Measurements from ENCODE around the gene GPR156. TPM values are rescaled to one million over a fixed set of nuclear protein-coding genes. Genes with fewer than 3 reads are reported as not detected.

The GPR156 gene
- total and polyA plus RNA-seq, 10 of the 15 experiments (the other 5 are each of a cell fraction or from before 2014, with no cell fraction given): 0.08 to 0.15 (median 0.11) TPM; not detected in 6

GRCh38 chr3:120196812-120197211, 88.2 kb downstream of the GPR156 start:
- no TSS peak for BruUV-seq (replicated peaks)
- FAIRE-seq (no peak), DNase-seq (ENCODE audit: low read depth, low spot score) (no peak), ATAC-seq (no peak)
- Histone ChIP-seq H3K27me3 (replicated peaks in 1 of 2; ENCODE audit: control insufficient read depth in 2 of 2, insufficient read depth in 2 of 2, low read length in 1 of 2) (no peaks in the 10 kb centered on the region), H3K4me1 (ENCODE audit: control insufficient read depth, insufficient read depth, low read length) (no peaks in the 10 kb centered on the region), H2AFZ (ENCODE audit: control insufficient read depth, low read depth, low read length) (no peak overlapping the region), H3K9me3 (replicated peaks; ENCODE audit: control insufficient read depth, insufficient read depth, low read length) (no peaks in the 10 kb centered on the region), H3K36me3 (ENCODE audit: control insufficient read depth in 2 of 2, insufficient read depth in 2 of 2, low read length in 1 of 2) (no peaks in the 10 kb centered on the region), H3K9ac (ENCODE audit: control insufficient read depth, insufficient read depth, low read length) (no peak overlapping the region), H3K4me2 (ENCODE audit: control insufficient read depth, insufficient read depth) (no peak overlapping the region), H4K20me1 (ENCODE audit: control insufficient read depth, insufficient read depth) (no peaks in the 10 kb centered on the region), H3K4me3 (no peak overlapping the region), H3K79me2 (ENCODE audit: control insufficient read depth, insufficient read depth, low read length) (no peaks in the 10 kb centered on the region), H3K27ac (ENCODE audit: control insufficient read depth, insufficient read depth) (no peak overlapping the region)
- SMC1A ChIA-PET (ENCODE audit: uncharacterized antibody, unreplicated experiment): interaction anchor here (0.7 to 2.0 kb wide), 5 partner anchors 19 to 382 kb away, joined by 3 to 10 read pairs (median 4); no protein-coding TSS in a partner anchor
- no peak for TF ChIP-seq CBX3 (IDR thresholded peaks at IDR 0.05; ENCODE audit: borderline replicate concordance, low read depth)
- TF ChIP-seq POU2F2 (IDR thresholded peaks at IDR 0.05; ENCODE audit: borderline replicate concordance, low read depth, low read length): no peak
- no peak for TF ChIP-seq ZBTB40 (IDR thresholded peaks at IDR 0.05; ENCODE audit: borderline replicate concordance)
- TF ChIP-seq RUNX3 (IDR thresholded peaks at IDR 0.05; ENCODE audit: low read length): no peak
- TF ChIP-seq, protein P1, sequence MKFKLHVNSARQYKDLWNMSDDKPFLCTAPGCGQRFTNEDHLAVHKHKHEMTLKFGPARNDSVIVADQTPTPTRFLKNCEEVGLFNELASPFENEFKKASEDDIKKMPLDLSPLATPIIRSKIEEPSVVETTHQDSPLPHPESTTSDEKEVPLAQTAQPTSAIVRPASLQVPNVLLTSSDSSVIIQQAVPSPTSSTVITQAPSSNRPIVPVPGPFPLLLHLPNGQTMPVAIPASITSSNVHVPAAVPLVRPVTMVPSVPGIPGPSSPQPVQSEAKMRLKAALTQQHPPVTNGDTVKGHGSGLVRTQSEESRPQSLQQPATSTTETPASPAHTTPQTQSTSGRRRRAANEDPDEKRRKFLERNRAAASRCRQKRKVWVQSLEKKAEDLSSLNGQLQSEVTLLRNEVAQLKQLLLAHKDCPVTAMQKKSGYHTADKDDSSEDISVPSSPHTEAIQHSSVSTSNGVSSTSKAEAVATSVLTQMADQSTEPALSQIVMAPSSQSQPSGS (IDR thresholded peaks at IDR 0.05; ENCODE audit: low read length): no peak
- RAD21 ChIA-PET (ENCODE audit: unreplicated experiment): interaction anchor here (1.7 kb wide), 1 partner anchor 305 kb away, joined by 9 read pairs; no protein-coding TSS in a partner anchor
- WGBS (ENCODE audit: insufficient coverage, insufficient replicate concordance, low lambda C conversion rate, missing lambda C conversion rate): 18% methylated on average over 2 of the region's 2 CpGs
- intact Hi-C loops (cut with micrococcal nuclease; ENCODE audit: unreplicated experiment): loop anchor here (5.0 kb wide), 1 partner anchor 385 kb away; no protein-coding TSS in a partner anchor
- in situ Hi-C loops (cut with MboI): no loop called here
- CTCF ChIA-PET: interaction anchor here (0.8 to 1.8 kb wide), 3 partner anchors 79 to 305 kb away, joined by 3 to 9 read pairs (median 5); no protein-coding TSS in a partner anchor
- POLR2A ChIA-PET: no interaction called here

All from GM12878 (cell line).